ENCODE data around the gene PHF5A.

Gene PHF5A

GRCh38 chr22:41468381-41469217, at the start of gene PHF5A, which contains the start of gene ACO2:
TSS of gene PHF5A (minus strand) at chr22:41468692. CDS start at chr22:41468653, 39 bp downstream.
TSS of gene ACO2 (plus strand) at chr22:41469117. CDS start at chr22:41469147, 30 bp downstream.
- peak; percentile 99 for FAIRE-seq

- no peak for FAIRE-seq
Observed at GRCh38 chr22:41518048-41518347, 49.5 kb upstream of the PHF5A start.

GRCh38 chr22:41517172-41518047, 48.9 kb upstream of the PHF5A start:
- peak; percentile 30 for FAIRE-seq

- FAIRE-seq = no peak
Observed at GRCh38 chr22:41516462-41516861, 48.0 kb upstream of the PHF5A start.

GRCh38 chr22:41513391-41513790, 44.9 kb upstream of the PHF5A start:
- no peak for FAIRE-seq

GRCh38 chr22:41512421-41513194, 44.1 kb upstream of the PHF5A start:
- no peak for FAIRE-seq

- no peak for FAIRE-seq
Observed at GRCh38 chr22:41511521-41511968, 43.1 kb upstream of the PHF5A start.

- no peak for FAIRE-seq
Observed at GRCh38 chr22:41508770-41509170, 40.3 kb upstream of the PHF5A start.

- FAIRE-seq = no peak
Observed at GRCh38 chr22:41507330-41508063, 39.0 kb upstream of the PHF5A start.

GRCh38 chr22:41505511-41506220, 37.2 kb upstream of the PHF5A start:
- FAIRE-seq = no peak

GRCh38 chr22:41504816-41505215, 36.3 kb upstream of the PHF5A start:
- no peak for FAIRE-seq

GRCh38 chr22:41504397-41504796, 35.9 kb upstream of the PHF5A start:
- no peak for FAIRE-seq

- FAIRE-seq = no peak
Observed at GRCh38 chr22:41501209-41501608, 32.7 kb upstream of the PHF5A start.

- no peak for FAIRE-seq
Observed at GRCh38 chr22:41500303-41500702, 31.8 kb upstream of the PHF5A start.

GRCh38 chr22:41499624-41500280, 31.3 kb upstream of the PHF5A start:
- FAIRE-seq = no peak

GRCh38 chr22:41498303-41498835, 29.9 kb upstream of the PHF5A start:
- no peak for FAIRE-seq

- no peak for FAIRE-seq
Observed at GRCh38 chr22:41491374-41492100, 23.0 kb upstream of the PHF5A start.

- FAIRE-seq = no peak
Observed at GRCh38 chr22:41488596-41489385, 20.3 kb upstream of the PHF5A start.

GRCh38 chr22:41488076-41488475, 19.6 kb upstream of the PHF5A start:
- FAIRE-seq = no peak

Measured in islet of Langerhans (tissue), 1 donor.